ENCODE results near the gene SEC23B.

The SEC23B gene

GRCh38 chr20:18587665-18588573 lies 80.2 kb downstream of the SEC23B start, which contains the start of gene DTD1:
TSS of gene DTD1 (plus strand) at chr20:18588054. CDS start at chr20:18588073, 19 bp downstream.
- TF ChIP-seq CTCF (conservative IDR thresholded peaks at IDR 0.05) (peak; percentile 85), ZFX (IDR thresholded peaks at IDR 0.05) (peak; percentile 39)
- H3K27ac ChIP-seq: peak within 1 kb of the TSS; percentile 70

GRCh38 chr20:18588574-18588933 lies 80.8 kb downstream of the SEC23B start:
- no peak for TF ChIP-seq CTCF (conservative IDR thresholded peaks at IDR 0.05)
- no peak for TF ChIP-seq ZFX (IDR thresholded peaks at IDR 0.05)
- H3K27ac ChIP-seq: peak overlapping the region; percentile 70; the same call in 1 of the 2 replicates

GRCh38 chr20:18589941-18590674 lies 82.4 kb downstream of the SEC23B start:
- no peak overlapping the region for H3K27ac ChIP-seq
- TF ChIP-seq CTCF (conservative IDR thresholded peaks at IDR 0.05) (no peak), ZFX (IDR thresholded peaks at IDR 0.05) (no peak)

GRCh38 chr20:18596270-18596669 lies 88.5 kb downstream of the SEC23B start:
- H3K27ac ChIP-seq: no peak overlapping the region
- TF ChIP-seq CTCF (conservative IDR thresholded peaks at IDR 0.05) (no peak), ZFX (IDR thresholded peaks at IDR 0.05) (no peak)

- H3K27ac ChIP-seq: no peak overlapping the region
Measured at GRCh38 chr20:18609741-18610140, 102.0 kb downstream of the SEC23B start.

More at GRCh38 chr20:18609741-18610140, 102.0 kb downstream of the SEC23B start:
- no peak for TF ChIP-seq ZFX (IDR thresholded peaks at IDR 0.05)
- TF ChIP-seq CTCF (conservative IDR thresholded peaks at IDR 0.05): no peak
